DOHH2 (cell line): ENCODE measurements around the gene ZSWIM5.

Experiments used
- CTCF ChIP-seq: fragments of 200-600 bp; sonication (generic); IDR thresholded peaks from one replicate; pipeline ENCODE4 v1.5.1; 2014; ENCODE audit warnings: antibody characterized with exemption, mild to moderate bottlenecking, low read depth, low read length; ENCODE audit not compliant: poor library complexity, severe bottlenecking
- EZH2phosphoT487 ChIP-seq: fragments of 200-600 bp; sonication (generic); IDR thresholded peaks from 2 replicates; pipeline ENCODE4 v1.6.1; 2017; ENCODE audit warnings: borderline replicate concordance, mild to moderate bottlenecking, antibody characterized with exemption, low read length, moderate library complexity, mixed read lengths

GRCh38 chr1:45246760-45247159 lies 40.4 kb upstream of the ZSWIM5 start:
- TF ChIP-seq CTCF (no peak), EZH2phosphoT487 (no peak)
